Neural crest cell (in vitro differentiated cells): ENCODE results near the gene BCL2L13. TPM values are rescaled to one million over a fixed set of nuclear protein-coding genes. Genes with fewer than 3 reads are reported as not detected.

Experiments used
- DNase-seq: peaks from one replicate; pipeline ENCODE4 v3.0.0; 2021; ENCODE audit warnings: low read depth, mixed read lengths, low spot score
- H3K27ac Mint-ChIP-seq: one replicate; pipeline ENCODE4 v1.8.0; 2021; ENCODE audit warnings: mild to moderate bottlenecking, mixed read lengths; ENCODE audit not compliant: unreplicated experiment
- H3K27me3 Mint-ChIP-seq: 2 replicates; pipeline ENCODE4 v1.8.0; 2021; ENCODE audit warnings: low read depth, mild to moderate bottlenecking, mixed read lengths
- H3K36me3 Mint-ChIP-seq: 2 replicates; pipeline ENCODE4 v1.8.0; 2021; ENCODE audit warnings: low read depth, mild to moderate bottlenecking, mixed read lengths
- H3K4me1 Mint-ChIP-seq: 2 replicates; pipeline ENCODE4 v1.8.0; 2021; ENCODE audit warnings: mixed read lengths
- H3K4me3 Mint-ChIP-seq: one replicate; pipeline ENCODE4 v1.8.0; 2021; ENCODE audit warnings: mild to moderate bottlenecking, mixed read lengths
- H3K9me3 Mint-ChIP-seq: 2 replicates; pipeline ENCODE4 v1.8.0; 2021; ENCODE audit warnings: mixed read lengths
- CTCF ChIP-seq: fragments of 200-600 bp; sonication (generic); conservative IDR thresholded peaks from 2 replicates; pipeline ENCODE4 v1.5.0; 2021; ENCODE audit warnings: antibody characterized with exemption, mild to moderate bottlenecking
- total RNA-seq: library from RNA; stranded (reverse); gene quantifications from 2 replicates; pipeline ENCODE4 v1.2.1, GENCODE V29; 2021

Gene BCL2L13
- total RNA-seq, 1 donor from 2014 or later = 37.5 TPM

DNA sequence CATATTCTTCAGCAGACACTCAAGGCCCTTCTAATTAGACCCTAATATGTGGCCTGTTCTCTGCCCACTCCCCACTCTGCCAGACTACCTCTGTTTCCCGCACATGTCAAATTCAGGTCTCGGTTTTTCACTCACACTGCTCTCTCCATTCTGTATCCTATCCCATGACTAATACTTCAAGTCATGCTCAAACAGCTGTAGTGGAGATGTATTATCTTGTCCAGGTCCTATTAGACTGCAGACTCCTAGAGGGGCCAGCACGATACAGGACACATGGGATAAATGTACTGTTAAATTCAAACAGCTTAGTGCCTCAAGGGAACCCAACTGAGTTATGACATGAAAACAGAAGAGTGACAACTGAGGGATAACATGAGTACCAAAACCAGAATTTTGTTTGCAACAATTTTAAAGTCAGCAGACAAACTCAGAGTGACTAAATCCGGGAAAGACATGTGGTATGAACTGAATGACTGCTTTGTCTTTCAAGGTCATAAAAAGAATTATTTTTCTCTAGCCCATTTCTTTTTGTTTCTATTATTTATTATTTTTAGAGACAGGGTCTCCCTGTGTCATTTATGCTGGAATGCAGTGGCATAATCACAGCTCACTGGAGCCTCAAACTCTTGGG, 30.6 kb upstream of the BCL2L13 start:
- TF ChIP-seq CTCF = no peak

DNA sequence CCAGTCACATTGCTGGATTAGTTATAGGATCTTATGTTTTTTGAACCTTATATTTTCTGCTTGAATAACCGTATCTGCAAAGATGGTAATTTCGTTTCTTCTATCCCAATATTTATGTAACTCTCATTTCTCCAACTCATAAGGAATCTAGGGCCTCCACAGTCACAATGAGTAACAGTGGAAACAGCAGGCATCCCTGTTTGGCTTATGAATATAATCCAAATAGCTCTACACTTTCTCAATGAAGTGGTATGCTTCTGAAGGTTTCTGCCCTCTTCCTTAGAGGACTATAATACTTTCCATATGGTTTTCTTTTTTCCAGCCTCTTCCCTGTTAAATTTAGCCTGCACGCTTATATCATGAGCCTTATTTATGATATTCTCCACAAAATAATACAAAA, 26.5 kb upstream of the BCL2L13 start:
- Mint-ChIP-seq H3K4me3 (no peak overlapping the region), H3K27me3 (no peaks in the 10 kb centered on the region), H3K36me3 (no peaks in the 10 kb centered on the region), H3K27ac (no peak overlapping the region), H3K4me1 (no peaks in the 10 kb centered on the region), H3K9me3 (no peaks in the 10 kb centered on the region)
- TF ChIP-seq CTCF = no peak
- DNase-seq = no peak

More for the DNA sequence above, 30.6 kb upstream of the BCL2L13 start:
- DNase-seq = no peak
- no peaks in the 10 kb centered on the region for H3K9me3 Mint-ChIP-seq
- no peaks in the 10 kb centered on the region for H3K36me3 Mint-ChIP-seq
- no peaks in the 10 kb centered on the region for H3K4me1 Mint-ChIP-seq
- no peak overlapping the region for H3K4me3 Mint-ChIP-seq
- no peaks in the 10 kb centered on the region for H3K27me3 Mint-ChIP-seq
- no peak overlapping the region for H3K27ac Mint-ChIP-seq

- no peaks in the 10 kb centered on the region for H3K36me3 Mint-ChIP-seq
- H3K27ac Mint-ChIP-seq = no peak overlapping the region
- H3K4me3 Mint-ChIP-seq = no peak overlapping the region
- no peaks in the 10 kb centered on the region for H3K4me1 Mint-ChIP-seq
- no peak for DNase-seq
- no peak for TF ChIP-seq CTCF
- no peaks in the 10 kb centered on the region for H3K9me3 Mint-ChIP-seq
- H3K27me3 Mint-ChIP-seq = no peaks in the 10 kb centered on the region
These were observed 25.3 kb upstream of the BCL2L13 start for GRCh38 chr22:17613280-17613679.

GRCh38 chr22:17627961-17628405, 10.6 kb upstream of the BCL2L13 start:
- Mint-ChIP-seq H3K9me3 (no peaks in the 10 kb centered on the region), H3K27me3 (no peaks in the 10 kb centered on the region), H3K4me1 (peaks cover 10% of the 10 kb centered on the region), H3K36me3 (no peaks in the 10 kb centered on the region), H3K27ac (peak overlapping the region; percentile 97), H3K4me3 (peak overlapping the region; percentile 96)
- no peak for DNase-seq
- TF ChIP-seq CTCF = no peak

- H3K4me3 Mint-ChIP-seq = peak within 1 kb of the TSS; percentile 96
- H3K9me3 Mint-ChIP-seq = no peaks in the 10 kb centered on the region
- DNase-seq = peak; percentile 87
- H3K27ac Mint-ChIP-seq = peak within 1 kb of the TSS; percentile 97
- no peak for TF ChIP-seq CTCF
- H3K36me3 Mint-ChIP-seq = no peaks in the 10 kb centered on the region
- no peaks in the 10 kb centered on the region for H3K27me3 Mint-ChIP-seq
- peaks cover 10% of the 10 kb centered on the region for H3K4me1 Mint-ChIP-seq
These were observed 10.0 kb upstream of the BCL2L13 start, which contains the start of gene ATP6V1E1 for GRCh38 chr22:17628406-17629172. Gene ATP6V1E1, minus strand, starts transcription at chr22:17628749. Its CDS starts 114 bp downstream, at chr22:17628635.
